ENCODE measurements around the gene MOK.
"Not testable (repeated sequence)": the region's sequence is repeated elsewhere in the genome, so short reads cannot be mapped to it uniquely, and the experiment has no call there.

MOK gene

DNA sequence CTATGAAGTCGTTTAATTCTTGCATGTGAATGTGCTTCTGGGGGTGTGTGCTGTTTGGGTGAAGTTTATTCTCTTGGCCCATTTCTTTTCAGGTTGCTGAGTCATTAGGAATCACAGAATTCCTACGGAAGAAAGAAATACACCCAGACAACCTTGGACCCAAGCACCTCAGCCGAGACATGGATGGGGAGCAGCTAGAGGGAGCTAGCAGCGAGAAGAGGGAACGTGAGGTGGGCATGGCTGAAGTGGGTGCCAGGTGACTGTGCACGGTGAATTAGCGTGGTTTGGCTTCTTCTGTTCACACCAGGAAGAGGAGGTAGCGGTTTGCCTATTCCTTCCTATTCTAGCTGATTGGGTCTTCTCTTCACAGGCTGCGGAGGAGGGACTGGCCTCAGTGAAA, 33.8 kb upstream of the MOK start:
- Histone ChIP-seq H3K36me3 (peaks cover 55% of the 10 kb centered on the region), H3K27me3 (ENCODE audit: insufficient read depth, low read depth, severe bottlenecking) (no peaks in the 10 kb centered on the region), H3K9me3 (ENCODE audit: severe bottlenecking) (no peaks in the 10 kb centered on the region), H3K27ac (no peak overlapping the region), H3K4me3 (ENCODE audit: low read depth, low read length) (no peak overlapping the region)
- TF ChIP-seq, protein P1, sequence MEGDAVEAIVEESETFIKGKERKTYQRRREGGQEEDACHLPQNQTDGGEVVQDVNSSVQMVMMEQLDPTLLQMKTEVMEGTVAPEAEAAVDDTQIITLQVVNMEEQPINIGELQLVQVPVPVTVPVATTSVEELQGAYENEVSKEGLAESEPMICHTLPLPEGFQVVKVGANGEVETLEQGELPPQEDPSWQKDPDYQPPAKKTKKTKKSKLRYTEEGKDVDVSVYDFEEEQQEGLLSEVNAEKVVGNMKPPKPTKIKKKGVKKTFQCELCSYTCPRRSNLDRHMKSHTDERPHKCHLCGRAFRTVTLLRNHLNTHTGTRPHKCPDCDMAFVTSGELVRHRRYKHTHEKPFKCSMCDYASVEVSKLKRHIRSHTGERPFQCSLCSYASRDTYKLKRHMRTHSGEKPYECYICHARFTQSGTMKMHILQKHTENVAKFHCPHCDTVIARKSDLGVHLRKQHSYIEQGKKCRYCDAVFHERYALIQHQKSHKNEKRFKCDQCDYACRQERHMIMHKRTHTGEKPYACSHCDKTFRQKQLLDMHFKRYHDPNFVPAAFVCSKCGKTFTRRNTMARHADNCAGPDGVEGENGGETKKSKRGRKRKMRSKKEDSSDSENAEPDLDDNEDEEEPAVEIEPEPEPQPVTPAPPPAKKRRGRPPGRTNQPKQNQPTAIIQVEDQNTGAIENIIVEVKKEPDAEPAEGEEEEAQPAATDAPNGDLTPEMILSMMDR (IDR thresholded peaks at IDR 0.05; ENCODE audit: low read depth, low read length), result no peak
- DNase-seq, result no peak

DNA sequence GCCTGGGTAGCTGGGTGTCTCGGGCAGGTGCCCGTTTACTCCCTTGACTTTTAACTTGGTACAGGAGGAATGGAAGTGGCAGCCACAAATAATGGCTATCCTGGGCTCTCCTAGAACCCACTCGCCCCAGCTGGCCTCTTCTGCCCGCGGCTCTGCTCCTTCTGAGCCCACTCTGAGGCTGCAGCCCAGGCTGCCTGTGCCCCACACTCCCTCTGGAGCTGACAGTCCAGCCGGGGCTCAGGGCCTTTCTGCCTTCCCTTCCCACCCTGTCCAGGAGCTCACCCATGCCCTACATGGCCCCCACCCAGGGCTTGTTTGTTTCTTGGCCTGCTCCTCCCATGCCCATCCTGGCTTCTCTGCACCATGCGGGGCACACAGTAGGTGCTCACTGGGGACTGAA, 30.2 kb upstream of the MOK start:
- Histone ChIP-seq H3K27me3 (ENCODE audit: insufficient read depth, low read depth, severe bottlenecking) (no peaks in the 10 kb centered on the region), H3K4me3 (ENCODE audit: low read depth, low read length) (no peak overlapping the region), H3K27ac (no peak overlapping the region), H3K36me3 (peaks cover 48% of the 10 kb centered on the region), H3K9me3 (ENCODE audit: severe bottlenecking) (no peaks in the 10 kb centered on the region)
- no peak for DNase-seq
- TF ChIP-seq, protein P1 (IDR thresholded peaks at IDR 0.05; ENCODE audit: low read depth, low read length), result no peak

DNA sequence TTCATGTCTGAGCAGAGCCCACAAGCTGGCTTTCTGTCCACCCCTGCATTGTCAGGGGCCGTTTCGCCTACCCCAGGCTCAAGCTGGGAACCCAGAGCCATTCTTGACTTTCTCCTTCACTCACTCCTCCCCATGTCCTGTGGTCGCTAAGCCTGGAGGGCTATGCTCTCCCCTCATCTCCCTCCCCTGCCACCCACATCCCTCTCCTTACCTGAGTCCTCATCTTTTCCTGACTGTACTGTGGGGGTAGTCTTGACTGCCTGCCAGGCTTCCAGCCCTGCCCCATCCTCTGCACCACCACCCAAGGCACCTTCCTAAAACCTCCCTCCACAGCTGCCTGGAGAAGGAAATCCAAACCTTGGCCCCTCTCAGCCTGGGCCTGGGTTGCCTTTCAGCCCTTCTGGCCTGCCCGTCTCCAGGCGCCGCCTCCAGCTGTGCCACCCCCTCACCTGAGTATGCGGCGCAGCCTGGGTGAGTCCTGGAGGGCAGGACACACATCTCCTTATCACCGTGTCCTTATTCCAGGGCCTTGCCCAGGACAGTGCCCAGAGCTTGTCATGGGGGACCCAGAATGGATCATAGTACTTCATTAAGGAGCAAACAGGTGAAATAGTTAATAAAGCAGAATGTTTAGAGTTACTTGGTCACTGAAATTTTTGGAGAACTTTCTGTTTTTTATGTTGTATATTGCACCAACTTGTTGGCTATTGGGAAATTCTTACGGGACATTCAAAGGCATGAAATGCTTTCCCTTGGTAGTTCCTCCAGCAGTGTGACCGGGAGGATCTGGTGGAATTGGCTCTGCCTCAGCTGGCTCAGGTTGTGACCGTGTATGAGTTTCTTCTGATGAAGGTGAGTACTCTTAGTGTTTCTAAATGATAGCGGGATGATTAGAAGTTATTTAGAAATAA, 29.1 kb upstream of the MOK start:
- Histone ChIP-seq H3K27ac (no peak overlapping the region), H3K36me3 (peaks cover 43% of the 10 kb centered on the region), H3K27me3 (ENCODE audit: insufficient read depth, low read depth, severe bottlenecking) (no peaks in the 10 kb centered on the region), H3K4me3 (ENCODE audit: low read depth, low read length) (no peak overlapping the region), H3K9me3 (ENCODE audit: severe bottlenecking) (no peaks in the 10 kb centered on the region)
- DNase-seq, result no peak
- TF ChIP-seq, protein P1 (IDR thresholded peaks at IDR 0.05; ENCODE audit: low read depth, low read length), result no peak

DNA sequence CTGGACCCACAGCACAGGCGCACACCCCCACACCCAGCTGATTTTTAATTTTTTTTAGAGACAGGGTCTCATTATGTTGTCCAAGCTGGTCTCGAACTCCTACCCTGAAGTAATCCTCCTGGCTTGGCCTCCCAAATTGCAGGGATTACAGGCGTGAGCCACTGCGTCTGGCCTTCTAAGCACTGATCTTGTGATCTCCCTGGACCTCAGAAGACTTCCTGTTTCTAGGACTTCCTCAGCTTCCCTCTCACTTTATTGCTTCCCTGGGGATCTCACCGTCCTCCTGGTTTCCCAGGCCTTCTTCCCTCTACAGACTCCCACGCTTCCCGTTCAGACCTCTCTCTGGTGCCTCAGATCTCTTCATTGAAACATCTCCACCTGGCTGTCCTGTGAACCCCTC, 28.4 kb upstream of the MOK start:
- DNase-seq, result no peak
- H3K4me3 ChIP-seq (ENCODE audit: low read depth, low read length), result no peak overlapping the region
- no peaks in the 10 kb centered on the region for H3K9me3 ChIP-seq (ENCODE audit: severe bottlenecking)
- no peak overlapping the region for H3K27ac ChIP-seq
- no peaks in the 10 kb centered on the region for H3K27me3 ChIP-seq (ENCODE audit: insufficient read depth, low read depth, severe bottlenecking)
- H3K36me3 ChIP-seq, result peaks cover 38% of the 10 kb centered on the region
- TF ChIP-seq, protein P1 (IDR thresholded peaks at IDR 0.05; ENCODE audit: low read depth, low read length), result no peak

DNA sequence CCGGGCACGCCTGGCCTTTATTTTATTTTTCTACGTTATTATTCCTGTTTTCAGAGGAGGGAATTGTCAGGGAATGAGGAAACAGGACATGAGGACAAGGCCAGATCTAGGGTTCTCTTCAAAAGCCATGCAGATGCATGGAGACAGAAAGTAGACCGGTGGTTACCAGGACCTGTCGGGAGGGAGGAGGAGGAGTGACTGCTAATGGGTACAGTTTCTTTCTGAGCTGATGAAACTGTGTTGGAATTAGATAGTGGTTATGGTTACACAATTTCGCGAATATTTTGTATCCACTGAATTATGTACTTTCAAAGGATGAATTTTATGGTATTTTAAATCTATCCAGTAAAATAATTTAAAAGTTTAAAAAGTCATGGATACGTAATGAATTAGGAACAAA, 25.8 kb upstream of the MOK start:
- TF ChIP-seq, protein P1 (IDR thresholded peaks at IDR 0.05; ENCODE audit: low read depth, low read length), result no peak
- peaks cover 32% of the 10 kb centered on the region for H3K36me3 ChIP-seq
- no peak overlapping the region for H3K27ac ChIP-seq
- H3K9me3 ChIP-seq (ENCODE audit: severe bottlenecking), result no peaks in the 10 kb centered on the region
- DNase-seq, result no peak
- no peaks in the 10 kb centered on the region for H3K27me3 ChIP-seq (ENCODE audit: insufficient read depth, low read depth, severe bottlenecking)
- H3K4me3 ChIP-seq (ENCODE audit: low read depth, low read length), result no peak overlapping the region

DNA sequence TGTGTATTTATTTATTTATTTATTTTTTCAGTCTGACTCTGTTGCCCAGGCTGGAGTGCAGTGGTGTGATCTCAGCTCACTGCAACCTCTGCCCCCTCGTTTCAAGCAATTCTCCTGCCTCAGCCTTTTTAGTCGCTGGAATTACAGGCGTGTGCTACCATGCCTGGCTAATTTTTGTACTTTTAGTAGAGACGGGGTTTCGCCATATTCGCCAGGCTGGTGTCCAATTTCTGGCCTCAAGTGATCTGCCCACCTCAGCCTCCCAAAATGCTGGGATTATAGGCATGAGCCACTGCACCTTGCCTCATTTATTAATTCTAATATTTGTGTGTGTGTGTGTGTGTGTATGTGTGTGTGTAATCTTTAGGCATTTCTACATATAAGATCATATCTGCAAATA, 24.4 kb upstream of the MOK start:
- DNase-seq; H3K27me3 ChIP-seq (ENCODE audit: insufficient read depth, low read depth, severe bottlenecking); H3K9me3 ChIP-seq (ENCODE audit: severe bottlenecking); H3K27ac ChIP-seq; H3K4me3 ChIP-seq (ENCODE audit: low read depth, low read length): not testable (repeated sequence)
- peaks cover 23% of the 10 kb centered on the region for H3K36me3 ChIP-seq
